IMR-90 (cell line): ENCODE data around the gene CCSER2. TPM values are rescaled to one million over a fixed set of nuclear protein-coding genes. Genes with fewer than 3 reads are reported as not detected.

Experiments used
- ATAC-seq: fragments of 200-7000 bp; cut with Tn5 transposase; 2 replicates; pipeline ENCODE4 v1.9.1; 2020; ENCODE audit warnings: low read depth, mild to moderate bottlenecking, moderate library complexity
- BruUV-seq: library from RNA; stranded (reverse); fragments of 400-500 nt; replicated peaks from 2 replicates; lab custom pipeline; 2021; lab: Mats Ljungman, UMichigan
- CTCF ChIA-PET: fragments of 300-600 bp; formaldehyde crosslinking; extraction: SDS; loops from one replicate; lab custom pipeline; 2021; ENCODE audit warnings: antibody characterized with exemption; lab: Yijun Ruan, JAX
- POLR2A ChIA-PET: fragments of 300-600 bp; sonication (Branson Sonifier 250); formaldehyde crosslinking; loops from one replicate; lab custom pipeline; 2022; ENCODE audit warnings: antibody characterized with exemption; ENCODE audit not compliant: unreplicated experiment; lab: Charles Lee
- DNase-seq: peaks from one replicate; pipeline ENCODE4 v3.0.0; 2013
- H2AFZ ChIP-seq: replicated peaks from 2 replicates; pipeline ENCODE3; 2013; ENCODE audit warnings: low read length, mild to moderate bottlenecking; ENCODE audit not compliant: poor library complexity
- H2AK5ac ChIP-seq: 2 replicates; pipeline ENCODE4 v1.6.1; 2013; ENCODE audit warnings: low read depth, low read length, inconsistent platforms
- H2AK9ac ChIP-seq: replicated peaks from 2 replicates; pipeline ENCODE3; 2013; ENCODE audit warnings: mild to moderate bottlenecking, low read depth, low read length, moderate library complexity; ENCODE audit not compliant: poor library complexity
- H2BK120ac ChIP-seq: 2 replicates; pipeline ENCODE4 v1.6.1; 2013; ENCODE audit warnings: low read depth, low read length, inconsistent platforms
- H2BK15ac ChIP-seq: 3 replicates; pipeline ENCODE4 v1.6.1; 2013; ENCODE audit warnings: low read depth, low read length, inconsistent platforms
- H2BK20ac ChIP-seq: 2 replicates; pipeline ENCODE4 v1.6.1; 2013; ENCODE audit warnings: low read depth, mild to moderate bottlenecking, inconsistent platforms, low read length, moderate library complexity
- H2BK5ac ChIP-seq: 2 replicates; pipeline ENCODE4 v1.6.1; 2013; ENCODE audit warnings: mild to moderate bottlenecking, low read depth, low read length, inconsistent platforms; ENCODE audit not compliant: poor library complexity, severe bottlenecking
- H3K14ac ChIP-seq: replicated peaks from 2 replicates; pipeline ENCODE4 v1.6.1; 2013; ENCODE audit warnings: low read depth, low read length, inconsistent platforms
- H3K18ac ChIP-seq: 2 replicates; pipeline ENCODE4 v1.6.1; 2013; ENCODE audit warnings: low read depth, low read length, control low read depth
- H3K23ac ChIP-seq: 2 replicates; pipeline ENCODE4 v1.6.1; 2013; ENCODE audit warnings: low read depth, low read length, inconsistent platforms
- H3K27ac ChIP-seq: 2 replicates; pipeline ENCODE4 v1.5.1; 2013; ENCODE audit warnings: mild to moderate bottlenecking, control low read depth, low read length; ENCODE audit not compliant: insufficient read depth
- H3K27me3 ChIP-seq: 2 replicates; pipeline ENCODE4 v1.6.1; 2013; ENCODE audit warnings: low read length; ENCODE audit not compliant: control insufficient read depth, insufficient read depth
- H3K36me3 ChIP-seq: 2 replicates; pipeline ENCODE4 v1.6.1; 2013; ENCODE audit warnings: low read length, mixed read lengths; ENCODE audit not compliant: control insufficient read depth, insufficient read depth
- H3K4ac ChIP-seq: 2 replicates; pipeline ENCODE4 v1.6.1; 2013; ENCODE audit warnings: low read depth, low read length, inconsistent platforms
- H3K4me1 ChIP-seq: 2 replicates; pipeline ENCODE4 v1.6.1; 2013; ENCODE audit warnings: low read length, mixed read lengths; ENCODE audit not compliant: control insufficient read depth, insufficient read depth
- H3K4me2 ChIP-seq: 2 replicates; pipeline ENCODE4 v1.6.1; 2013; ENCODE audit warnings: low read depth, mild to moderate bottlenecking, control low read depth, low read length, moderate library complexity
- H3K4me3 ChIP-seq: 2 replicates; pipeline ENCODE4 v1.5.1; 2013; ENCODE audit warnings: low read depth, mild to moderate bottlenecking, control low read depth, low read length, moderate library complexity; ENCODE audit not compliant: insufficient read depth
- H3K56ac ChIP-seq: 2 replicates; pipeline ENCODE4 v1.6.1; 2013; ENCODE audit warnings: low read length, inconsistent platforms; ENCODE audit not compliant: insufficient read depth; ENCODE audit errors: extremely low read depth
- H3K79me1 ChIP-seq, 2 experiments: 2 replicates each; pipeline ENCODE4 v1.6.1; 2013; ENCODE audit warnings: low read length in 2 of 2, inconsistent platforms in 1 of 2, low read depth in 1 of 2
- H3K9ac ChIP-seq: 2 replicates; pipeline ENCODE4 v1.6.1; 2013; ENCODE audit warnings: low read depth, low read length, control low read depth
- H3K9me1 ChIP-seq: 2 replicates; pipeline ENCODE4 v1.6.1; 2013; ENCODE audit warnings: low read length, inconsistent platforms; ENCODE audit not compliant: insufficient read depth
- H3K9me3 ChIP-seq: 2 replicates; pipeline ENCODE4 v1.6.1; 2013; ENCODE audit warnings: low read length; ENCODE audit not compliant: control insufficient read depth, insufficient read depth
- H4K20me1 ChIP-seq: 2 replicates; pipeline ENCODE4 v1.6.1; 2013; ENCODE audit warnings: low read length, inconsistent platforms; ENCODE audit not compliant: insufficient read depth
- H4K5ac ChIP-seq: 2 replicates; pipeline ENCODE4 v1.6.1; 2013; ENCODE audit warnings: mild to moderate bottlenecking, low read depth, low read length, control low read depth
- H4K8ac ChIP-seq, 2 experiments: 2 replicates each; pipeline ENCODE4 v1.6.1; 2013; ENCODE audit warnings: low read depth in 2 of 2, low read length in 2 of 2, control low read depth in 1 of 2, inconsistent platforms in 1 of 2
- H4K91ac ChIP-seq: 2 replicates; pipeline ENCODE4 v1.6.1; 2013; ENCODE audit warnings: low read depth, low read length, inconsistent platforms; ENCODE audit not compliant: insufficient read depth
- BHLHE40 ChIP-seq: fragments of 150-350 bp; IDR thresholded peaks from 2 replicates; pipeline ENCODE4 v1.6.1; 2016; ENCODE audit warnings: mild to moderate bottlenecking, low read depth, low read length
- CEBPB ChIP-seq: IDR thresholded peaks from 2 replicates; pipeline ENCODE4 v1.6.1; 2012; ENCODE audit warnings: low read depth, low read length, improper control_type of control experiment
- CTCF ChIP-seq: conservative IDR thresholded peaks from 2 replicates; pipeline ENCODE4 v1.5.1; 2012; ENCODE audit warnings: mild to moderate bottlenecking, low read depth, low read length, improper control_type of control experiment
- MAFK ChIP-seq: IDR thresholded peaks from 2 replicates; pipeline ENCODE4 v1.6.1; 2012; ENCODE audit warnings: low read depth, low read length, improper control_type of control experiment
- MAZ ChIP-seq: IDR thresholded peaks from 2 replicates; pipeline ENCODE4 v1.6.1; 2012; ENCODE audit warnings: low read depth, mild to moderate bottlenecking, low read length, improper control_type of control experiment, moderate library complexity, borderline replicate concordance
- MXI1 ChIP-seq: IDR thresholded peaks from 2 replicates; pipeline ENCODE4 v1.6.1; 2012; ENCODE audit warnings: low read depth, mild to moderate bottlenecking, low read length, moderate library complexity, borderline replicate concordance
- NFE2L2 ChIP-seq: fragments of 150-350 bp; IDR thresholded peaks from 2 replicates; pipeline ENCODE4 v1.6.1; 2016; ENCODE audit warnings: low read depth, mild to moderate bottlenecking, low read length
- POLR2A ChIP-seq: IDR thresholded peaks from 2 replicates; pipeline ENCODE4 v1.6.1; 2012; ENCODE audit warnings: mild to moderate bottlenecking, low read depth, low read length
- RAD21 ChIP-seq: IDR thresholded peaks from 2 replicates; pipeline ENCODE4 v1.6.1; 2012; ENCODE audit warnings: low read length, improper control_type of control experiment
- RCOR1 ChIP-seq: IDR thresholded peaks from 2 replicates; pipeline ENCODE4 v1.6.1; 2012; ENCODE audit warnings: mild to moderate bottlenecking, low read length, improper control_type of control experiment; ENCODE audit not compliant: insufficient replicate concordance
- SMC3 ChIP-seq: fragments of 150-350 bp; IDR thresholded peaks from 2 replicates; pipeline ENCODE4 v1.6.1; 2016; ENCODE audit warnings: low read depth, mild to moderate bottlenecking, antibody characterized with exemption, low read length, moderate library complexity
- USF2 ChIP-seq: fragments of 150-350 bp; IDR thresholded peaks from 2 replicates; pipeline ENCODE4 v1.6.1; 2017; ENCODE audit warnings: mild to moderate bottlenecking, antibody characterized with exemption, low read length, low read depth
- WGBS, 2 experiments: methylation state at CpG; one replicate each; pipeline versions ENCODE4 v1.1.5 to v1.1.7; 2013; ENCODE audit warnings: missing lambda C conversion rate in 2 of 2; ENCODE audit not compliant: insufficient read length in 1 of 2; ENCODE audit errors: extremely low coverage in 2 of 2; 5-methylcytosine and 5-hydroxymethylcytosine counted together
- dilution Hi-C: fragments of 300-500 bp; cut with HindIII; formaldehyde crosslinking; loops from one replicate; pipeline ENCODE4 v1.14.3; 2018; ENCODE audit warnings: low sequenced_read_pairs; ENCODE audit not compliant: unreplicated experiment
- in situ Hi-C: fragments of 300-500 bp; cut with MboI; formaldehyde crosslinking; loops from 3 replicates; pipeline ENCODE4 v1.14.3; 2019; ENCODE audit warnings: low sequenced_read_pairs, inconsistent platforms, mixed read lengths
- intact Hi-C: fragments of 100-400 bp; cut with micrococcal nuclease; formaldehyde crosslinking; loops from 2 replicates; pipeline ENCODE4 v1.10.0; 2022
- polyA plus RNA-seq, 3 experiments: library from polyadenylated mRNA; depleted of rRNA; stranded (reverse); fragments of >200 nt; gene quantifications; 2 replicates each; pipeline ENCODE4 v1.2.3, GENCODE V29; 2012; ENCODE audit warnings: low replicate concordance in 1 of 3
- total RNA-seq: library from RNA; depleted of rRNA; stranded (reverse); fragments of >200 nt; gene quantifications from 2 replicates; pipeline ENCODE4 v1.2.3, GENCODE V29; 2012

Gene CCSER2
- total and polyA plus RNA-seq, 2 of the 4 experiments (the other 2 are of a cell fraction): 20.4 to 31.7 TPM

- no TSS peak for BruUV-seq
Observed at GRCh38 chr10:84291384-84291783, 37.0 kb upstream of the CCSER2 start.

More at GRCh38 chr10:84291384-84291783, 37.0 kb upstream of the CCSER2 start:
- Histone ChIP-seq H3K4me1 (peaks cover 11% of the 10 kb centered on the region), H3K4ac (no peak overlapping the region), H3K9me1 (peaks cover 12% of the 10 kb centered on the region), H3K79me1 (0 out of 4 replicates have a peak, but pooled peaks cover 0 to 4% of the 10 kb centered on the region in 2 experiments), H3K14ac (no peak overlapping the region), H4K5ac (no peak overlapping the region), H2BK5ac (no peak overlapping the region), H3K23ac (no peak overlapping the region), H3K56ac (no peak overlapping the region), H4K20me1 (no peaks in the 10 kb centered on the region), H3K36me3 (no peaks in the 10 kb centered on the region), H2AK9ac (no peak overlapping the region), H3K9me3 (no peaks in the 10 kb centered on the region), H2BK15ac (no peak overlapping the region), H3K4me3 (no peak overlapping the region), H2BK20ac (no peak overlapping the region), H2BK120ac (no peak overlapping the region), H2AFZ (no peak overlapping the region), H4K8ac (no peak overlapping the region), H3K18ac (no peak overlapping the region), H2AK5ac (no peak overlapping the region), H3K9ac (no peak overlapping the region), H3K27me3 (peaks cover 10% of the 10 kb centered on the region), H4K91ac (no peak overlapping the region), H3K27ac (no peak overlapping the region), H3K4me2 (no peak overlapping the region)
- intact Hi-C loops (no loop called here), dilution Hi-C loops (no loop called here), in situ Hi-C loops (no loop called here)
- peak; percentile 78 for DNase-seq
- TF ChIP-seq RCOR1: peak; percentile 95
- no peak for TF ChIP-seq MAZ
- 0 out of 2 replicates have a peak, but pooled peaks have one; percentile 17 for TF ChIP-seq RAD21
- no peak for TF ChIP-seq BHLHE40
- TF ChIP-seq SMC3: 0 out of 2 replicates have a peak, but pooled peaks have one; percentile 12
- TF ChIP-seq POLR2A: no peak
- no peak for TF ChIP-seq USF2
- no peak for TF ChIP-seq MAFK
- peak; percentile 85; the same call in 1 of the 2 replicates for TF ChIP-seq MXI1
- no peak for TF ChIP-seq NFE2L2
- TF ChIP-seq CTCF: no peak
- TF ChIP-seq CEBPB: 0 out of 2 replicates have a peak, but pooled peaks have one; percentile 10
- WGBS, 2 experiments: no CpG with 5 or more reads among the region's 1 CpG
- CTCF ChIA-PET: interaction anchor here (0.9 to 1.0 kb wide), 2 partner anchors 12 to 35 kb away, joined by 3 to 4 read pairs; no protein-coding TSS in a partner anchor
- POLR2A ChIA-PET: no interaction called here
- peak; percentile 92 for ATAC-seq
